ENCODE data around the gene UBE2J1.
"Not testable (repeated sequence)": the region's sequence is repeated elsewhere in the genome, so short reads cannot be mapped to it uniquely, and the experiment has no call there.

The UBE2J1 gene, protein sequence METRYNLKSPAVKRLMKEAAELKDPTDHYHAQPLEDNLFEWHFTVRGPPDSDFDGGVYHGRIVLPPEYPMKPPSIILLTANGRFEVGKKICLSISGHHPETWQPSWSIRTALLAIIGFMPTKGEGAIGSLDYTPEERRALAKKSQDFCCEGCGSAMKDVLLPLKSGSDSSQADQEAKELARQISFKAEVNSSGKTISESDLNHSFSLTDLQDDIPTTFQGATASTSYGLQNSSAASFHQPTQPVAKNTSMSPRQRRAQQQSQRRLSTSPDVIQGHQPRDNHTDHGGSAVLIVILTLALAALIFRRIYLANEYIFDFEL

DNA sequence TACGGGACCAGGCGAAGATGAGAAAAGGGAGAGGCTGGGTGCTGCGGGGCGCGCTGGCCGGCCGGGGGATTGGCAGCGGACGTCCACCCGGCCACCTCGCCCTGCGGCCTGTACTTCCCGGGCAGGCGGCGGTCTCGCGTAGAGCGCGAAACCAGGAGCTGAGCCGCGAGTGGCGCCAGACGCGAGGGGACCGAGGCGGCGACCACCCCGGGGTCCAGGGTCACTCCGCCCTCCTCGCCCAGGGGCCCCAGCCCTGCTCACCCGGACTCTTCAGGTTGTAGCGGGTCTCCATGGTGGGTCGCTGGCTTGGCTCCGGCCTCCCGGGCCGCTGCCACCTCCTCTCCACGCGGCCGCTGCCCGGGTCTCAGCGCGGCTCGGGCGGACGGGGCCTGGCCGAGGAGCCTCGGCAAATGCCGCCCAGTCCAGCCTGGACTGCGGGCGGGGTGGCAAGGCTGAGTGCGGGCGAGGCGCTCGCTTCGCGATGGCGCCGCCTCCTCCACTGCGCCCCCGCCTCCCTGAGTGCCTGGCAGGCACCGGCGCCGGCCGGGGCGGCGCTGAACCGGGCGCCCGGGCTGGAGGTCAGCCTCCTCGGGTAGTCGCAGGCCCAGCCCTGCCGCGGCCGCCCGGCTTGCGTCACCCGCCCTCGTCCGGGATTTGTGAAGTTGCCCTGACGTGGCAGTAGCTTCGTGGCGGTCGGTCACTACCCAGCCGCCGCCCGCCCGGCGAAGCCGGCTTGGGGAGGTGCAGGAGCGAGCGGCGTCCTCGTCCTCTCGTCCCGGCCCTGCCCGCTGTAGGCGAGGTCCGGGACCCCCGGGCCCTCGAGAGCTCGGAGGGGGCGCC lies at the start of gene UBE2J1:
TSS of gene UBE2J1 (minus strand) at position 445 of the 840 bp plus-strand sequence. CDS start at position 292, 153 bp downstream.
- peak in 56 of 58 donors; percentile 42 to 94 (median 78) for DNase-seq

GRCh38 chr6:89400912-89401399 lies 48.4 kb upstream of the UBE2J1 start:
- DNase-seq, result peak in 5 of 58 donors; percentile 12 to 49 (median 26)

DNA sequence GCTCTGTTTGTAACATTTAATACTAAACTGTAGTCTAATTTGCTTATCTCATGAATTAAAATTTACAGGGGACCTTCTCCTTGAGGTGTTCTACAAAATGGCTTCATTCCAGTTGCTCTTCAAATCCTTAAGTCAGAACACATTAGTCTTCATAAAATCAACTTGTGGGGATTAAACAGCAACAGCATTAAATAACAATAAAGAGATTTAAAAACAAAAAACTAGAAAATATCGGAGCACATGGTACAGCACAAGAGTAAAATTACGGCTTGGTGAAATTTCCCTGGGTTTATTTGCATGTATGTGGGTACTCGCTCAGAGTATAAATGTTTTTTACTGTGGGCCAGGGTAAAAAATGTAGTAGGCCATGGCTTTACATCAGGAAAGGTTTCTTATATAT lies 47.5 kb upstream of the UBE2J1 start:
- no peak for DNase-seq

GRCh38 chr6:89398762-89399525 lies 46.4 kb upstream of the UBE2J1 start:
- DNase-seq, result no peak

DNA sequence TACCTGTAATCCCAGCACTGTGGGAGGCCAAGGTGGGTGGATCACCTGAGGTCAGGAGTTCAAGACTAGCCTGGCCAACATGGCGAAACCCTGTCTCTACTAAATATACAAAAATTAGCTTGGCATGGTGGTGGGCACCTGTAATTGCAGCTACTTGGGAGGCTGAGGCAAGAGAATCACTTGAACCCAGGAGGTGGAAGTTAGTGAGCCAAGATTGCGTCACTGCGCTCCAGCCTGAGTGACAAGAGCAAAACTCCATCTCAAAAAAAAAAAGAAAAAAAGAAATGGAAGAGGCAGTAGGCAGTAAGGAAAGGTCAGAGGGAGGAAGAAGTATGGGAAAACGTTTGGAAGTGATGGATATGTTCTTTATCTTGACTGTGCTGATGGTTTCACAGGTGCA lies 45.4 kb upstream of the UBE2J1 start:
- DNase-seq, result not testable (repeated sequence)

DNA sequence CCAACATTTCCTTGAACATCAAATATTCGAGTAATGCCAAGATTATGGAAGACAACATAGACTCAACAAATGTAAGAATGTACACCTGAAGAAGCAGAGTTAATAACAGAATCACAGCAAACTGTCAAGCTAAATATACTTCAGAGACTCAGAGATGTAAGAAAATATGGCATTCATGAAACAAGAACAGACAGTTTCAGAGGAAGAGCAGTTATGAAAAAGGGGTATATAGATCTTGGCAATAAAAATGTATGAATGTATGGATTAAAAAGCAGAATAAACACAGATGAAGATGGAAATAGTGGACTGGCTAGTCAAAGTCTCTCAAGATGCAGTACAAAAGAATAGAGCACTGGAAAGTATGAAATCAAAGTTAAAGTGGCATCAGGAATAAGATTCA lies 41.1 kb upstream of the UBE2J1 start:
- no peak for DNase-seq

DNA sequence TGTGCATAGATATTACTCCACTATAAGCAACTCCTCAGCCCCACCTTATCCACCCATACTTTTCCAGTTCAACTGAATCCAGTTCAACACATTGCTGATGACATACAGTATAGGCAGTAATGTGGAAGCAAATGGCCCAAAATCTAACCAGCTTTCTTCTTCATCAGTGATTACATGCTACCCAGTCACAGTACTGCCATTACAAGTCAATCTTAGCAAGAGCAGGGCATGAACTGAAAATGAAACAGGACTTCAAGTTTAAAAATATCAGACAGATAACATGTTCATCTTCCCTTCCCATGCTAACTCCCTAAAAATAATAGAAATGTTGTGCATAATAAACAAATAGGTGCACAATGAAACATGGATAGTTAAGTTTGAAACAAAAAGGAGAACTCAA lies 40.3 kb upstream of the UBE2J1 start:
- no peak for DNase-seq

DNA sequence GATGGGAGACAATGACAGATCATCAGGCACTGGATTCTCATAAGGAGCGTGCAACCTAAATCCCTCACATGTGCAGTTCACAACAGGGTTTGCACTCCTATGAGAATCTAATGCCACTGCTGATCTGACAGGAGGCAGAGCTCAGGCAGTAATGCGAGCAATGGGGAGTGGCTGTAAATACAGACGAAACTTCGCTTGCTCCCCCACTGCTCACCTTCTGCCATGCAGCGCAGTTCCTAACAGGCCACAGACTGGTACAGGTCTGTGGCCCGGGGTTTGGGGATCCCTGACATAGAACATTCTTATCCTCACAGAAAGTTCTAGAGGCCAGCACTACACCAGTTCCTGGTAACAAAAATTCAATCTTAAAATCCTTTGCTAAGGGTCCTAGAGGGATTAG lies 36.3 kb upstream of the UBE2J1 start:
- no peak for DNase-seq

DNA sequence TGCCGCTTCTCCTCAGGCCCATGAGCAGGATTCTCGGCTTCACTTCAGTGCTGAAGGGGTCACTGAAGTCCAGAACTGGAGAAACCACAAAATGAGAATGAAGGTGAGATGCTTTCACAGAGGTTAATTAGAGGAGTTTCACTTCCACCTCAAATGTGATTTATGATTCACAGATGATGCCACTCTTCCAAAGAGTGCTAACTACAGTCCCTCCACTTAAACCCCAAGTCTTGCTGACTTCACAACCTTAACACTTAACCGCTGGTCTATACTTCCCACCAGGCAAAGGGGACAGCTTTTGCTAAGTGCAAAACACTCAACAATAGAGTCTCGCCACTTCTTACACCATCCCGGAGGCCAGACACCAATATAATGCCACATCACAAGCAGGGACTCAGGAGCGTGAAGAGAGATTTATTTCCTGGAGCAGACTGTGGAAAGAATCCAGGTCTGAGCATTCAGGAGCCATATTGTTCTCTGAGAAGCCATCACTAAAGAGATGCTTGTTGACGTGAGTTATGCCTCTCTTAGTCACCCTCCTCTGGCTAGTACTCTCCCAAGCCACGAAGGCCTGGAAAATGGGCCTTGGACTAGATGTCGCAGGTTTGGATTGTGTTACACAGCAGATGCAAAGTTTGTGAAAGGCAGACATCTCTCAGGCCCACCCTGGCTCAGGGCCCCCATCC lies 35.1 kb upstream of the UBE2J1 start:
- no peak for DNase-seq

DNA sequence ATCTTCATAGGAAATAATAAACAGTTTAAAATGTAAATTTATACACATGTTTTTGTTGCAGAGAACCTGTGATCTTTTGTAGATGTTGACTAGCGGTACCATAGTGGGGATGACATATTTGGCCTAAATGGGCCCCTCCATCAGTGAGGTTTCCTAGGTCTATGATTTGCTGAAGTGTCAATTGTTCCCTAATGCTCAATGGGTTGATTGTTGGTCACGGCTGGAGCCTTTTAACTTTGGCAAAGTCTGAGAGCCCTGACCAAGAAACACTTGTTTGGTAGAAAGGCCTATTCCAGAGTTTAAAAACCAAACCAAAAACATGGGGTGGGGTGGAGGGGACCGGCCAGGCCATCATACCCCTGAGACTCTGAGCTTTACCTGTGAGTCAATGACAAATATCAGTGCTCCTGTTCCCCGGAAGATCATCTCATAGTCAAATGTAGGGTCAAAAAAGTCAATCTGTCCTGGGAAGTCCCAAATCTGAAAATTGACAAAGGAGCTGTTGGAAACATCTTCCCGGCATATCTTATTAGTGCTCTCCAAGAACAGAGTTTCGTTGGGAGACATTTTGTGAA lies 34.5 kb upstream of the UBE2J1 start:
- peak in 2 of 58 donors; percentile 9 to 17 for DNase-seq

DNA sequence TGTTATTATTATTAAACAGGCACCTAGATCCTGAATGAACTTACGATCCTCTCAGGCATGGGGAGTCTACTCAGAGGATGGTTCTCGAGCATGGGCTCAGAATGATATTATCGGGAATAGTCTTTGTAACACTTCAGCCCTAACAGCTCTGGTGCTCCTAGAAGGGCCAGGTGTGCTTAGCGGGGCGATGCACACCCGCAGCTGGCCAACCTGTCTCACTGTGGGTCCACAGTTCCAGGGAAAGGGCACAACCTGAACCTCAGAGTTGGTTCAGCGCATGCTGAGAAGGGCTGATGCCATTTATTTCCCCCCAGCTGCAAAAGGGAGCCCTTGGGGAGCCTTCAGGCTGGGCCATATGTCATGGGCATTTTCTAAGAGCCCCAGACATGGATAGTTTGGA lies 33.3 kb upstream of the UBE2J1 start:
- DNase-seq, result no peak

- DNase-seq, result peak in 1 of 58 donors; percentile 30
Measured at GRCh38 chr6:89385156-89385667, 32.7 kb upstream of the UBE2J1 start.

GRCh38 chr6:89381031-89381430 lies 28.5 kb upstream of the UBE2J1 start:
- DNase-seq, result no peak

GRCh38 chr6:89379281-89379680 lies 26.8 kb upstream of the UBE2J1 start:
- peak in 6 of 58 donors; percentile 4 to 39 (median 14) for DNase-seq

DNA sequence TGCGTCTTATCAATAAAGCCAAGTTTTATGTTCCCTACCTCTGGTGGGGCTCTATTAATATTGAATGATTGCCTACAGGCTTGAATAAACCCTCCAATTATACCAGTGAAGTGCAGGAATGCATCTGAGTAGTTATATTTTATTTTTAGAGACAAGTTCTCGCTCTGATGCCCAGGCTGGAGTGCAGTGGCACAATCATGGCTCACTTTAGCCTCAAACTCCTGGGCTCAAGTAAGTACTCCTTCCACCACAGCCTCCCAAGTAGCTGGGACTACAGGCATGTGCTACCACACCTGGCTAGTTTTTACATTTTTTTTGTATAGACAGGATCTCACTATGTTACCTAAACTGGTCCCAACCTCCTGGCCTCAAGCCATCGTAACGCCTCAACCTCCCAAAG lies 26.1 kb upstream of the UBE2J1 start:
- DNase-seq, result no peak

- DNase-seq, result peak in 2 of 58 donors; percentile 20 to 23
Measured at GRCh38 chr6:89375427-89376267, 23.1 kb upstream of the UBE2J1 start.

GRCh38 chr6:89372506-89372901 lies 20.0 kb upstream of the UBE2J1 start:
- no peak for DNase-seq

DNA sequence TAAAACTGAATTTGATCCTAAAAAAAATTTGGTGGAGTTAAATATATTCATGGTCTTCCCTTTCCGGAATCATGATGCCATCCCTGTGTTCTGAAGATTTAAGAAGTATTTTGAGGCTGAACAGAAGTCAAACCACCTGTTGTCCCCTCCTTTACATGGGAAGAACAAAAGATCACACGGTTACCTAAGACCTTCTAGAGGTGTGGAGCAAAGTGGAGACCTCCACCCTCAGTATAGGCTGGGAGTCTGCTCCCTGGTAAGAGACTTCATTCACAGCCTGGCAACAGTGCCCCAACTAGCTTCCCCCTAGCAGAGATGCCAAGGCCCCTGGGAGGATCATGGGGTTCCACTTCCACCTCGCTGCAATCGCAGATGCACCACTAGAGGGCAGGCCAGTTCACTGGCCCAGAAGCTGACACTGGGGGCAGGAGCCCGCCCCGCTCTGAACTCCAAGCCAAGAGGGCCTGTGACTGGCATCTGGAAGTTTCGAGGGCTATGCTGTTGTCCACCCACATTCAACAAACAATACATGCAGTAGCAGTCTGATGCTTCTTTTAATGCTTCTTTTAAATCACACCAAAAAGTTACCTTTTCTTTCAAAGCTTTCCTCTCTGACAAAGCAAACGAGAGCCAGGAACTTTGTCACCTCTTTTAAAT lies 19.5 kb upstream of the UBE2J1 start:
- DNase-seq, result peak in 55 of 58 donors; percentile 17 to 92 (median 68)

DNA sequence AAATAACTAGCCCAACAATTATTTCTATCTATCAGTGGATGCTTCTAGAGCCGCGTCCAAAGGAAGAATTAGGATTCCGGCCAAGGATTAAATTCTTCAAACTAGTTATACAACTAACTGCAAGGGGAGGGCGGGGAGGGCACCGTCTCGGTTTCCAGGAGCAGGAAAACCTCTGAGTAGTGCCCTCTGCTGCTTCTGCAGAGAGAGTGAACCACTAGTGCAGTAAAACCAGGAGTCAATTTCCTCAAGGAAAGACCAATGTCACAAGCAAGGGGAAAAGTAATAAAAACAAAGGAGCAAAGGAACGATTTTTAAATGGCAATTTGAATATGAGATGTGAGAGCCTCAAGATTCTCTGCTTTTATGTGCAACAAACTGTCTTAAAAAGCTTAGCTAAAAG lies 16.5 kb upstream of the UBE2J1 start:
- peak in 13 of 58 donors; percentile 4 to 44 (median 9) for DNase-seq
